Tibial nerve (tissue), 4 donors: ENCODE results near the gene BOLA1.

ENCODE experiments used
- EP300 ChIP-seq, 2 donors: sonication (generic); formaldehyde crosslinking; IDR thresholded peaks; one replicate each; pipeline ENCODE4 v1.6.1; 2017; ENCODE audit warnings: antibody characterized with exemption in 2 of 2, mild to moderate bottlenecking in 1 of 2
- POLR2A ChIP-seq, 2 donors: fragments of 450-650 bp; IDR thresholded peaks; one replicate each; pipeline ENCODE4 v1.6.1; 2017; ENCODE audit warnings: antibody characterized with exemption in 2 of 2, mild to moderate bottlenecking in 2 of 2, moderate library complexity in 2 of 2
- TF ChIP-seq, protein P1 (sequence below), 5 experiments: fragments of 200-600 bp in 3 of 5; fragments of 450-650 bp in 2 of 5; sonication (generic) in 3 of 5; IDR thresholded peaks; one replicate each; pipeline ENCODE4 v1.5.1; 2016 to 2019; ENCODE audit warnings: antibody characterized with exemption in 5 of 5, mild to moderate bottlenecking in 3 of 5, moderate library complexity in 2 of 5

DNA sequence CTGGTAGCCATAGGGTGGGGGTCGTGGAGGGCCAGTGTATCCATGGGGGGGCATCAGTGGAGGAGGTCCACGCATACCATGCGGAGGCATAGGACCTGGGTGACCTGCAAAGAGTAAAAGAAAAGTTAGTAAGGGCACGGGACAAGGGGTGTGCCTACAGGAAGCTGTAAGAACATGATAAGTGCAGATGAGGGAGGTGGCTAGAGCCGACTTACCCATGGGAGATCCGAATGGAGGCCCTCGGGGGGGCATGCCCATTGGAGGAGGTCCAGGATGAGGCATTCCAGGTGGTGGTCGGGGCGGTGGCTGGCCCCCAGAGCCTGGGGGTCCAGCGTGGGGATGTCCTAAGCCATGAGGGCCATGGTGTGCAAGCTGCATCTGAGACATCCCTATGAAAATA is 24.3 kb downstream of the BOLA1 start:
- TF ChIP-seq, protein P1, sequence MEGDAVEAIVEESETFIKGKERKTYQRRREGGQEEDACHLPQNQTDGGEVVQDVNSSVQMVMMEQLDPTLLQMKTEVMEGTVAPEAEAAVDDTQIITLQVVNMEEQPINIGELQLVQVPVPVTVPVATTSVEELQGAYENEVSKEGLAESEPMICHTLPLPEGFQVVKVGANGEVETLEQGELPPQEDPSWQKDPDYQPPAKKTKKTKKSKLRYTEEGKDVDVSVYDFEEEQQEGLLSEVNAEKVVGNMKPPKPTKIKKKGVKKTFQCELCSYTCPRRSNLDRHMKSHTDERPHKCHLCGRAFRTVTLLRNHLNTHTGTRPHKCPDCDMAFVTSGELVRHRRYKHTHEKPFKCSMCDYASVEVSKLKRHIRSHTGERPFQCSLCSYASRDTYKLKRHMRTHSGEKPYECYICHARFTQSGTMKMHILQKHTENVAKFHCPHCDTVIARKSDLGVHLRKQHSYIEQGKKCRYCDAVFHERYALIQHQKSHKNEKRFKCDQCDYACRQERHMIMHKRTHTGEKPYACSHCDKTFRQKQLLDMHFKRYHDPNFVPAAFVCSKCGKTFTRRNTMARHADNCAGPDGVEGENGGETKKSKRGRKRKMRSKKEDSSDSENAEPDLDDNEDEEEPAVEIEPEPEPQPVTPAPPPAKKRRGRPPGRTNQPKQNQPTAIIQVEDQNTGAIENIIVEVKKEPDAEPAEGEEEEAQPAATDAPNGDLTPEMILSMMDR (IDR thresholded peaks at IDR 0.05): no peak
- TF ChIP-seq POLR2A (IDR thresholded peaks at IDR 0.05) (no peak), EP300 (IDR thresholded peaks at IDR 0.05) (no peak)
